Stomach (tissue), 9 donors: ENCODE results near the gene SELENOK. TPM values are rescaled to one million over a fixed set of nuclear protein-coding genes. Genes with fewer than 3 reads are reported as not detected.

Experiments
- DNase-seq, 2 donors: peaks; one replicate each; pipeline versions ENCODE4 v3.0.0 to v3.0.0-alpha.2; 2013 to 2019
- H3K27ac ChIP-seq, 5 donors: fragments of 200-600 bp in 4 of 5; sonication (generic) in 4 of 5; one replicate each; pipeline ENCODE4 v1.5.1; 2013 to 2019; ENCODE audit warnings: mild to moderate bottlenecking in 1 of 5, moderate library complexity in 1 of 5
- H3K27me3 ChIP-seq, 3 donors: fragments of 200-600 bp; sonication (generic); one replicate each; pipeline ENCODE4 v1.5.1; 2017 to 2019; ENCODE audit warnings: mixed run types in 1 of 3
- H3K36me3 ChIP-seq, 4 donors: fragments of 200-600 bp; sonication (generic); 1 replicate in 3 of 4; 2 replicates in 1 of 4; pipeline ENCODE4 v1.5.1; 2016 to 2019
- H3K4me1 ChIP-seq, 4 donors: fragments of 200-600 bp; sonication (generic); one replicate each; pipeline ENCODE4 v1.5.1; 2016 to 2019
- H3K4me3 ChIP-seq, 4 donors: fragments of 200-600 bp; sonication (generic) in 3 of 4; one replicate each; pipeline ENCODE4 v1.5.1; 2016 to 2019; ENCODE audit warnings: mild to moderate bottlenecking in 1 of 4
- H3K9me3 ChIP-seq, 4 donors: fragments of 200-600 bp; sonication (generic); one replicate each; pipeline ENCODE4 v1.5.1; 2016 to 2019
- CTCF ChIP-seq, 7 experiments: fragments of 450-650 bp in 4 of 7; fragments of 200-600 bp in 3 of 7; sonication (generic) in 3 of 7; IDR thresholded peaks; one replicate each; pipeline ENCODE4 v1.5.1; 2016 to 2019; ENCODE audit warnings: antibody characterized with exemption in 7 of 7, control low read depth in 2 of 7, mild to moderate bottlenecking in 1 of 7
- EP300 ChIP-seq: sonication (generic); formaldehyde crosslinking; IDR thresholded peaks from one replicate; pipeline ENCODE4 v1.6.1; 2017; ENCODE audit warnings: antibody characterized with exemption
- POLR2A ChIP-seq, 4 donors: fragments of 450-650 bp; IDR thresholded peaks; one replicate each; pipeline ENCODE4 v1.6.1; 2016; ENCODE audit warnings: antibody characterized with exemption in 4 of 4, control low read depth in 2 of 4, mild to moderate bottlenecking in 1 of 4, moderate library complexity in 1 of 4
- POLR2AphosphoS5 ChIP-seq, 3 donors: sonication (generic); formaldehyde crosslinking; IDR thresholded peaks; one replicate each; pipeline ENCODE4 v1.6.1; 2016; ENCODE audit warnings: antibody characterized with exemption in 3 of 3
- WGBS, 5 donors: extraction: QIAGEN DNeasy Blood & Tissue Kit in 3 of 5; methylation state at CpG; one replicate each; pipeline versions ENCODE4 v1.1.5 to v1.1.7; 2013 to 2018; 5-methylcytosine and 5-hydroxymethylcytosine counted together
- intact Hi-C: fragments of 100-400 bp; cut with DNase I; formaldehyde crosslinking; loops from one replicate; pipeline ENCODE4 v1.15.1; 2023; ENCODE audit warnings: low total_unique reads
- polyA plus RNA-seq, 3 donors: library from polyadenylated mRNA; stranded (reverse); fragments of 200-250 nt; gene quantifications; one replicate each; pipeline ENCODE4 v1.2.3, GENCODE V29; 2013
- total RNA-seq, 5 donors: library from RNA; depleted of rRNA; stranded (reverse); fragments of >200 nt; gene quantifications; one replicate each; pipeline versions ENCODE4 v1.1.0 to v1.2.3, GENCODE V29; 2014 to 2016
- donor health status: healthy with polysubstance abuse.
- donor health status: Bipolar disorder and iron deficiency.
- donor health status: healthy.

Gene SELENOK
- total and polyA plus RNA-seq, 8 donors: 19.4 to 143 (median 68.1) TPM

GRCh38 chr3:53939813-53940212 is 48.2 kb upstream of the SELENOK start:
- no peak overlapping the region for H3K27ac ChIP-seq
- no peak for DNase-seq
- H3K4me3 ChIP-seq: no peak overlapping the region
- no peaks in the 10 kb centered on the region for H3K4me1 ChIP-seq
- TF ChIP-seq CTCF (IDR thresholded peaks at IDR 0.05): no peak
- no peak for TF ChIP-seq POLR2A (IDR thresholded peaks at IDR 0.05)
- TF ChIP-seq EP300: no peak
- TF ChIP-seq POLR2AphosphoS5 (IDR thresholded peaks at IDR 0.05): no peak
- intact Hi-C loops: loop anchor here (10.0 kb wide), 1 partner anchor 435 kb away; no protein-coding TSS in a partner anchor
- no peaks in the 10 kb centered on the region for H3K36me3 ChIP-seq
- peaks cover 0 to 13% (median 12%) of the 10 kb centered on the region in 4 donors for H3K9me3 ChIP-seq
- 49 to 66% (median 54%) methylated on average over 1 of the region's 1 CpG for WGBS, 5 donors
- peaks cover 0 to 29% (median 0%) of the 10 kb centered on the region in 3 donors for H3K27me3 ChIP-seq

GRCh38 chr3:53939086-53939582 is 47.5 kb upstream of the SELENOK start:
- peaks cover 0 to 29% (median 0%) of the 10 kb centered on the region in 3 donors for H3K27me3 ChIP-seq

GRCh38 chr3:53938645-53939044 is 47.0 kb upstream of the SELENOK start:
- DNase-seq: peak; percentile 43 to 80
- WGBS, 5 donors: 2 to 11% (median 6%) methylated on average over 2 of the region's 2 CpGs
- intact Hi-C loops: no loop called here
- no peak for TF ChIP-seq POLR2A (IDR thresholded peaks at IDR 0.05)
- TF ChIP-seq CTCF (IDR thresholded peaks at IDR 0.05): peak in 5 of 7 experiments; percentile 64 to 75 (median 73)
- TF ChIP-seq EP300: no peak
- no peak for TF ChIP-seq POLR2AphosphoS5 (IDR thresholded peaks at IDR 0.05)
- H3K27ac ChIP-seq: no peak overlapping the region
- peaks cover 0 to 20% (median 16%) of the 10 kb centered on the region in 4 donors for H3K9me3 ChIP-seq
- H3K4me1 ChIP-seq: no peaks in the 10 kb centered on the region
- no peak overlapping the region for H3K4me3 ChIP-seq
- peaks cover 0 to 29% (median 0%) of the 10 kb centered on the region in 3 donors for H3K27me3 ChIP-seq
- no peaks in the 10 kb centered on the region for H3K36me3 ChIP-seq

More at GRCh38 chr3:53939086-53939582, 47.5 kb upstream of the SELENOK start:
- H3K36me3 ChIP-seq: no peaks in the 10 kb centered on the region
- no peaks in the 10 kb centered on the region for H3K4me1 ChIP-seq
- DNase-seq: no peak
- no peak for TF ChIP-seq CTCF (IDR thresholded peaks at IDR 0.05)
- no peak for TF ChIP-seq EP300
- no peak for TF ChIP-seq POLR2A (IDR thresholded peaks at IDR 0.05)
- H3K4me3 ChIP-seq: no peak overlapping the region
- WGBS, 5 donors: 27 to 38% (median 32%) methylated on average over 10 of the region's 10 CpGs
- no peak overlapping the region for H3K27ac ChIP-seq
- H3K9me3 ChIP-seq: peaks cover 0 to 19% (median 16%) of the 10 kb centered on the region in 4 donors
- intact Hi-C loops: no loop called here

GRCh38 chr3:53936347-53936746 is 44.7 kb upstream of the SELENOK start:
- intact Hi-C loops: no loop called here

More at GRCh38 chr3:53936347-53936746, 44.7 kb upstream of the SELENOK start:
- DNase-seq: no peak
- Histone ChIP-seq H3K27ac (no peak overlapping the region), H3K9me3 (peaks cover 0 to 20% (median 16%) of the 10 kb centered on the region in 4 donors), H3K27me3 (peaks cover 0 to 32% (median 0%) of the 10 kb centered on the region in 3 donors), H3K36me3 (no peaks in the 10 kb centered on the region), H3K4me1 (no peaks in the 10 kb centered on the region), H3K4me3 (no peak overlapping the region)
- no peak for TF ChIP-seq CTCF (IDR thresholded peaks at IDR 0.05)
- no peak for TF ChIP-seq POLR2A (IDR thresholded peaks at IDR 0.05)
- TF ChIP-seq EP300: no peak
- no peak for TF ChIP-seq POLR2AphosphoS5 (IDR thresholded peaks at IDR 0.05)
- WGBS, 5 donors: 88 to 97% (median 93%) methylated on average over 1 of the region's 1 CpG
